HEK293 (cell line): ENCODE data around the gene HYOU1.
A peak's percentile ranks its signal among the peaks of the same experiment; 100 is the strongest.

ENCODE experiments used
- RBAK ChIP-seq: fragments of 450-650 bp; formaldehyde crosslinking; IDR thresholded peaks from 2 replicates; pipeline ENCODE4 v1.5.1; 2016; ENCODE audit warnings: missing biosample characterization, missing genetic modification characterization
- REPIN1 ChIP-seq: fragments of 450-650 bp; formaldehyde crosslinking; IDR thresholded peaks from 2 replicates; pipeline ENCODE4 v1.5.1; 2017; ENCODE audit warnings: missing biosample characterization, missing genetic modification characterization, low read depth
- SCRT1 ChIP-seq: fragments of 450-650 bp; formaldehyde crosslinking; IDR thresholded peaks from 2 replicates; pipeline ENCODE4 v1.5.1; 2016; ENCODE audit warnings: missing biosample characterization, missing genetic modification characterization, borderline replicate concordance
- TCF7L2 ChIP-seq: IDR thresholded peaks from 2 replicates; pipeline ENCODE4 v1.6.1; 2011; ENCODE audit warnings: low read depth, mild to moderate bottlenecking, inconsistent platforms, low read length, moderate library complexity, borderline replicate concordance
- TRIM28 ChIP-seq: IDR thresholded peaks from 2 replicates; pipeline ENCODE4 v1.6.1; 2011; ENCODE audit warnings: low read length, control low read depth, borderline replicate concordance
- YY2 ChIP-seq: fragments of 450-650 bp; formaldehyde crosslinking; IDR thresholded peaks from 2 replicates; pipeline ENCODE4 v1.5.1; 2016; ENCODE audit warnings: missing biosample characterization, missing genetic modification characterization
- ZBTB7A ChIP-seq: fragments of 450-650 bp; formaldehyde crosslinking; IDR thresholded peaks from 2 replicates; pipeline ENCODE4 v1.5.1; 2016; ENCODE audit warnings: low read depth, missing biosample characterization, missing genetic modification characterization
- ZFP37 ChIP-seq: fragments of 450-650 bp; formaldehyde crosslinking; IDR thresholded peaks from 2 replicates; pipeline ENCODE4 v1.5.1; 2016; ENCODE audit warnings: missing biosample characterization, missing genetic modification characterization
- ZNF223 ChIP-seq: fragments of 450-650 bp; formaldehyde crosslinking; IDR thresholded peaks from 2 replicates; pipeline ENCODE4 v1.5.1; 2016; ENCODE audit warnings: missing biosample characterization, missing genetic modification characterization
- ZNF311 ChIP-seq: fragments of 450-650 bp; formaldehyde crosslinking; IDR thresholded peaks from 2 replicates; pipeline ENCODE4 v1.5.1; 2017; ENCODE audit warnings: missing biosample characterization, missing genetic modification characterization, borderline replicate concordance
- ZNF37A ChIP-seq: fragments of 450-650 bp; IDR thresholded peaks from 2 replicates; pipeline ENCODE4 v1.5.1; 2018; ENCODE audit warnings: missing biosample characterization, missing genetic modification characterization
- ZNF433 ChIP-seq: fragments of 450-650 bp; formaldehyde crosslinking; IDR thresholded peaks from 2 replicates; pipeline ENCODE4 v1.5.1; 2016; ENCODE audit warnings: missing biosample characterization, missing genetic modification characterization, low read depth
- ZNF624 ChIP-seq: fragments of 450-650 bp; formaldehyde crosslinking; IDR thresholded peaks from 2 replicates; pipeline ENCODE4 v1.5.1; 2017; ENCODE audit warnings: missing biosample characterization, missing genetic modification characterization
- ZNF747 ChIP-seq: fragments of 450-650 bp; formaldehyde crosslinking; IDR thresholded peaks from 2 replicates; pipeline ENCODE4 v1.5.1; 2016; ENCODE audit warnings: missing biosample characterization, missing genetic modification characterization
- ZNF792 ChIP-seq: fragments of 450-650 bp; formaldehyde crosslinking; IDR thresholded peaks from 2 replicates; pipeline ENCODE4 v1.5.1; 2016; ENCODE audit warnings: missing biosample characterization, missing genetic modification characterization
- ZNF843 ChIP-seq: fragments of 450-650 bp; formaldehyde crosslinking; IDR thresholded peaks from 2 replicates; pipeline ENCODE4 v1.5.1; 2016; ENCODE audit warnings: missing biosample characterization, missing genetic modification characterization
- ZSCAN30 ChIP-seq: fragments of 450-650 bp; IDR thresholded peaks from 2 replicates; pipeline ENCODE4 v1.5.1; 2018; ENCODE audit warnings: missing biosample characterization, mild to moderate bottlenecking, missing genetic modification characterization, moderate library complexity
- TF ChIP-seq, protein P1 (sequence below): fragments of 450-650 bp; formaldehyde crosslinking; IDR thresholded peaks from 2 replicates; pipeline ENCODE4 v1.5.1; 2016; ENCODE audit warnings: missing biosample characterization, missing genetic modification characterization
- TF ChIP-seq, protein P2 (sequence below): fragments of 450-650 bp; formaldehyde crosslinking; IDR thresholded peaks from 2 replicates; pipeline ENCODE4 v1.5.1; 2016; ENCODE audit warnings: missing biosample characterization, missing genetic modification characterization
- TF ChIP-seq, protein P3 (sequence below): fragments of 450-650 bp; formaldehyde crosslinking; IDR thresholded peaks from 2 replicates; pipeline ENCODE4 v1.5.1; 2016; ENCODE audit warnings: missing biosample characterization, missing genetic modification characterization, borderline replicate concordance
- TF ChIP-seq, protein P4 (sequence below): fragments of 450-650 bp; formaldehyde crosslinking; IDR thresholded peaks from 2 replicates; pipeline ENCODE4 v1.5.1; 2017; ENCODE audit warnings: missing biosample characterization, missing genetic modification characterization
- TF ChIP-seq, protein P5 (sequence below): fragments of 450-650 bp; formaldehyde crosslinking; optimal IDR thresholded peaks from 2 replicates; pipeline ENCODE3; 2016; ENCODE audit warnings: missing biosample characterization, mild to moderate bottlenecking, missing genetic modification characterization
- TF ChIP-seq, protein P6 (sequence below): sonication (generic); formaldehyde crosslinking; IDR thresholded peaks from 2 replicates; pipeline ENCODE4 v1.8.1; 2022; ENCODE audit warnings: mild to moderate bottlenecking, moderate library complexity, missing genetic modification reagents
- TF ChIP-seq, protein P7 (sequence below): fragments of 450-650 bp; IDR thresholded peaks from 2 replicates; pipeline ENCODE4 v1.5.1; 2018; ENCODE audit warnings: missing biosample characterization, missing genetic modification characterization

The HYOU1 gene

DNA sequence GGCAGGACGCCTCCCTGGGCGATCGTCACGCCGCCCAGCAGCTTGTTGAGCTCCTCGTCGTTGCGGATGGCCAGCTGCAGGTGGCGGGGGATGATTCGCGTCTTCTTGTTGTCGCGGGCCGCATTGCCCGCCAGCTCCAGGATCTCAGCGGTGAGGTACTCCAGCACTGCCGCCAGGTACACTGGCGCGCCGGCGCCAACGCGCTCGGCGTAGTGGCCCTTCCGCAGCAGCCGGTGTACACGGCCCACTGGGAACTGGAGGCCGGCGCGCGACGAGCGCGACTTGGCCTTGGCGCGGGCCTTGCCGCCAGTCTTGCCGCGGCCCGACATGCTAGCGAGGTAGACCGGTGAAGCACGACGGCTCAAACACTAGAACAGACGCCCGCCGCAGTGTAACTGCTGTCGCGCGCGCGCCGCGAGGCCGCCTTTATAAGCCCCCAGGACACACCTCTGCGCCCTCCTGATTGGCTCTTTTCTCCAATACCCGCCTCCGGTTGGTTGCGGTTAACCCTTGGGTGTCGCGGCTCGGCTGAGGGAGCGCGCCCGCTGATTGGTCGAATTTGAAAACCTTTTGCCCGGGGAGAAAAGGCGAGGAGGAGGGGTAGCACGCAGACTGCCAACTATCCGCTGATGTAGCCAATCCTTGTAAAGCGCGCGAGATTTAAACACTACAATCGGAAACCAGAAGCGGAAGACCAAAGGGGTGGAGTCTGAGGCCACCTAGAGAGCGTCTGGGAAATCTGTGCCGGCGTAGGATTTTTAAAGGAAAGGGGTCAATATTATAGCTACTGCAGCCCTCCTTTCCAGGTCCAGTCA lies 38.3 kb upstream of the HYOU1 start (continued):
- TF ChIP-seq, protein P1, sequence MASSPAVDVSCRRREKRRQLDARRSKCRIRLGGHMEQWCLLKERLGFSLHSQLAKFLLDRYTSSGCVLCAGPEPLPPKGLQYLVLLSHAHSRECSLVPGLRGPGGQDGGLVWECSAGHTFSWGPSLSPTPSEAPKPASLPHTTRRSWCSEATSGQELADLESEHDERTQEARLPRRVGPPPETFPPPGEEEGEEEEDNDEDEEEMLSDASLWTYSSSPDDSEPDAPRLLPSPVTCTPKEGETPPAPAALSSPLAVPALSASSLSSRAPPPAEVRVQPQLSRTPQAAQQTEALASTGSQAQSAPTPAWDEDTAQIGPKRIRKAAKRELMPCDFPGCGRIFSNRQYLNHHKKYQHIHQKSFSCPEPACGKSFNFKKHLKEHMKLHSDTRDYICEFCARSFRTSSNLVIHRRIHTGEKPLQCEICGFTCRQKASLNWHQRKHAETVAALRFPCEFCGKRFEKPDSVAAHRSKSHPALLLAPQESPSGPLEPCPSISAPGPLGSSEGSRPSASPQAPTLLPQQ (tag by site-specific recombination), result peak; percentile 71
- TF ChIP-seq ZNF792 (tag by site-specific recombination), result no peak
- TF ChIP-seq TCF7L2, result no peak
- TF ChIP-seq, protein P2, sequence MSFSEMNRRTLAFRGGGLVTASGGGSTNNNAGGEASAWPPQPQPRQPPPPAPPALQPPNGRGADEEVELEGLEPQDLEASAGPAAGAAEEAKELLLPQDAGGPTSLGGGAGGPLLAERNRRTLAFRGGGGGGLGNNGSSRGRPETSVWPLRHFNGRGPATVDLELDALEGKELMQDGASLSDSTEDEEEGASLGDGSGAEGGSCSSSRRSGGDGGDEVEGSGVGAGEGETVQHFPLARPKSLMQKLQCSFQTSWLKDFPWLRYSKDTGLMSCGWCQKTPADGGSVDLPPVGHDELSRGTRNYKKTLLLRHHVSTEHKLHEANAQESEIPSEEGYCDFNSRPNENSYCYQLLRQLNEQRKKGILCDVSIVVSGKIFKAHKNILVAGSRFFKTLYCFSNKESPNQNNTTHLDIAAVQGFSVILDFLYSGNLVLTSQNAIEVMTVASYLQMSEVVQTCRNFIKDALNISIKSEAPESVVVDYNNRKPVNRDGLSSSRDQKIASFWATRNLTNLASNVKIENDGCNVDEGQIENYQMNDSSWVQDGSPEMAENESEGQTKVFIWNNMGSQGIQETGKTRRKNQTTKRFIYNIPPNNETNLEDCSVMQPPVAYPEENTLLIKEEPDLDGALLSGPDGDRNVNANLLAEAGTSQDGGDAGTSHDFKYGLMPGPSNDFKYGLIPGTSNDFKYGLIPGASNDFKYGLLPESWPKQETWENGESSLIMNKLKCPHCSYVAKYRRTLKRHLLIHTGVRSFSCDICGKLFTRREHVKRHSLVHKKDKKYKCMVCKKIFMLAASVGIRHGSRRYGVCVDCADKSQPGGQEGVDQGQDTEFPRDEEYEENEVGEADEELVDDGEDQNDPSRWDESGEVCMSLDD, result 0 out of 2 replicates have a peak, but pooled peaks have one; percentile 59
- no peak for TF ChIP-seq ZNF37A
- TF ChIP-seq, protein P3, sequence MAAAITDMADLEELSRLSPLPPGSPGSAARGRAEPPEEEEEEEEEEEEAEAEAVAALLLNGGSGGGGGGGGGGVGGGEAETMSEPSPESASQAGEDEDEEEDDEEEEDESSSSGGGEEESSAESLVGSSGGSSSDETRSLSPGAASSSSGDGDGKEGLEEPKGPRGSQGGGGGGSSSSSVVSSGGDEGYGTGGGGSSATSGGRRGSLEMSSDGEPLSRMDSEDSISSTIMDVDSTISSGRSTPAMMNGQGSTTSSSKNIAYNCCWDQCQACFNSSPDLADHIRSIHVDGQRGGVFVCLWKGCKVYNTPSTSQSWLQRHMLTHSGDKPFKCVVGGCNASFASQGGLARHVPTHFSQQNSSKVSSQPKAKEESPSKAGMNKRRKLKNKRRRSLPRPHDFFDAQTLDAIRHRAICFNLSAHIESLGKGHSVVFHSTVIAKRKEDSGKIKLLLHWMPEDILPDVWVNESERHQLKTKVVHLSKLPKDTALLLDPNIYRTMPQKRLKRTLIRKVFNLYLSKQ (tag by site-specific recombination), result peak; percentile 65; the same call in 1 of the 2 replicates
- 0 out of 2 replicates have a peak, but pooled peaks have one; percentile 14 for TF ChIP-seq RBAK (tag by site-specific recombination)
- TF ChIP-seq, protein P4, sequence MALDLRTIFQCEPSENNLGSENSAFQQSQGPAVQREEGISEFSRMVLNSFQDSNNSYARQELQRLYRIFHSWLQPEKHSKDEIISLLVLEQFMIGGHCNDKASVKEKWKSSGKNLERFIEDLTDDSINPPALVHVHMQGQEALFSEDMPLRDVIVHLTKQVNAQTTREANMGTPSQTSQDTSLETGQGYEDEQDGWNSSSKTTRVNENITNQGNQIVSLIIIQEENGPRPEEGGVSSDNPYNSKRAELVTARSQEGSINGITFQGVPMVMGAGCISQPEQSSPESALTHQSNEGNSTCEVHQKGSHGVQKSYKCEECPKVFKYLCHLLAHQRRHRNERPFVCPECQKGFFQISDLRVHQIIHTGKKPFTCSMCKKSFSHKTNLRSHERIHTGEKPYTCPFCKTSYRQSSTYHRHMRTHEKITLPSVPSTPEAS (tag by site-specific recombination), result 0 out of 2 replicates have a peak, but pooled peaks have one; percentile 8
- TF ChIP-seq ZBTB7A (tag by site-specific recombination), result 0 out of 2 replicates have a peak, but pooled peaks have one; percentile 22
- no peak for TF ChIP-seq ZNF433
- 0 out of 2 replicates have a peak, but pooled peaks have one; percentile 54 for TF ChIP-seq REPIN1 (tag by site-specific recombination)
- TF ChIP-seq, protein P5, sequence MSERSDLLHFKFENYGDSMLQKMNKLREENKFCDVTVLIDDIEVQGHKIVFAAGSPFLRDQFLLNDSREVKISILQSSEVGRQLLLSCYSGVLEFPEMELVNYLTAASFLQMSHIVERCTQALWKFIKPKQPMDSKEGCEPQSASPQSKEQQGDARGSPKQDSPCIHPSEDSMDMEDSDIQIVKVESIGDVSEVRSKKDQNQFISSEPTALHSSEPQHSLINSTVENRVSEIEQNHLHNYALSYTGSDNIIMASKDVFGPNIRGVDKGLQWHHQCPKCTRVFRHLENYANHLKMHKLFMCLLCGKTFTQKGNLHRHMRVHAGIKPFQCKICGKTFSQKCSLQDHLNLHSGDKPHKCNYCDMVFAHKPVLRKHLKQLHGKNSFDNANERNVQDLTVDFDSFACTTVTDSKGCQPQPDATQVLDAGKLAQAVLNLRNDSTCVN (tag by site-specific recombination), result peak; percentile 93
- peak; percentile 80 for TF ChIP-seq YY2
- 0 out of 2 replicates have a peak, but pooled peaks have one; percentile 55 for TF ChIP-seq ZNF624
- no peak for TF ChIP-seq TRIM28
- peak; percentile 80; the same call in 1 of the 2 replicates for TF ChIP-seq ZNF747
- TF ChIP-seq ZSCAN30 (tag by site-specific recombination), result peak; percentile 84
- TF ChIP-seq, protein P6, sequence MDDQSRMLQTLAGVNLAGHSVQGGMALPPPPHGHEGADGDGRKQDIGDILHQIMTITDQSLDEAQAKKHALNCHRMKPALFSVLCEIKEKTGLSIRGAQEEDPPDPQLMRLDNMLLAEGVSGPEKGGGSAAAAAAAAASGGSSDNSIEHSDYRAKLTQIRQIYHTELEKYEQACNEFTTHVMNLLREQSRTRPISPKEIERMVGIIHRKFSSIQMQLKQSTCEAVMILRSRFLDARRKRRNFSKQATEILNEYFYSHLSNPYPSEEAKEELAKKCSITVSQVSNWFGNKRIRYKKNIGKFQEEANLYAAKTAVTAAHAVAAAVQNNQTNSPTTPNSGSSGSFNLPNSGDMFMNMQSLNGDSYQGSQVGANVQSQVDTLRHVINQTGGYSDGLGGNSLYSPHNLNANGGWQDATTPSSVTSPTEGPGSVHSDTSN (CRISPR knock-in tag), result peak; percentile 83
- no peak for TF ChIP-seq ZNF223 (tag by site-specific recombination)
- peak; percentile 98 for TF ChIP-seq ZFP37
- TF ChIP-seq SCRT1 (tag by site-specific recombination), result 0 out of 2 replicates have a peak, but pooled peaks have one; percentile 40
- TF ChIP-seq, protein P7, sequence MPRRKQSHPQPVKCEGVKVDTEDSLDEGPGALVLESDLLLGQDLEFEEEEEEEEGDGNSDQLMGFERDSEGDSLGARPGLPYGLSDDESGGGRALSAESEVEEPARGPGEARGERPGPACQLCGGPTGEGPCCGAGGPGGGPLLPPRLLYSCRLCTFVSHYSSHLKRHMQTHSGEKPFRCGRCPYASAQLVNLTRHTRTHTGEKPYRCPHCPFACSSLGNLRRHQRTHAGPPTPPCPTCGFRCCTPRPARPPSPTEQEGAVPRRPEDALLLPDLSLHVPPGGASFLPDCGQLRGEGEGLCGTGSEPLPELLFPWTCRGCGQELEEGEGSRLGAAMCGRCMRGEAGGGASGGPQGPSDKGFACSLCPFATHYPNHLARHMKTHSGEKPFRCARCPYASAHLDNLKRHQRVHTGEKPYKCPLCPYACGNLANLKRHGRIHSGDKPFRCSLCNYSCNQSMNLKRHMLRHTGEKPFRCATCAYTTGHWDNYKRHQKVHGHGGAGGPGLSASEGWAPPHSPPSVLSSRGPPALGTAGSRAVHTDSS, result 0 out of 2 replicates have a peak, but pooled peaks have one; percentile 35
- TF ChIP-seq ZNF311, result no peak
- no peak; the same call in 1 of the 2 replicates for TF ChIP-seq ZNF843 (tag by site-specific recombination)
